Measurements from ENCODE around the gene MSH2.

The MSH2 gene

DNA sequence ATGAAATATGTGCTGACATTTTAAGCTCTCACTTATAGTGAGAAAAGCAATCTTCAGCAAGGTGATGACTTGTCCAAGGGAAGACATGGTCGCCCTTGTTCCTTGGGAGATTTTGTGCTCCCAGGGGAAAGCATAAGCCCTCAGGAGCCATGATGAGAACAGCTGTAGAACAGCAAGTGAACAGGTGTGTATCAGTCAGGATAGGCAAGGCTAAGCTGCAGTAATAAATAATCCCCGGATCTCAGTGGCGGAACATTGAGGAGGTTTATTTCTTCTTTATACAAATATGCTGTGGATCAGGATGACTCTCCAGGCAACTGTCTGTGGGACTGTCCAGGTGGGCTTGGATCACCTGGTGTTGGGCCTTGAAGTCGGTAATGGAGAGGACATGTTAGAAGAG is 103.1 kb downstream of the MSH2 start:
- no peak overlapping the region for H3K27ac Mint-ChIP-seq
- no peak for DNase-seq
- peaks cover 33% of the 10 kb centered on the region for H3K4me1 Mint-ChIP-seq
- H3K9me3 Mint-ChIP-seq, result peaks cover 16 to 37% of the 10 kb centered on the region in 2 donors
- H3K27me3 Mint-ChIP-seq, result no peaks in the 10 kb centered on the region
- ATAC-seq, result no peak
- no peak overlapping the region for H3K4me3 Mint-ChIP-seq

DNA sequence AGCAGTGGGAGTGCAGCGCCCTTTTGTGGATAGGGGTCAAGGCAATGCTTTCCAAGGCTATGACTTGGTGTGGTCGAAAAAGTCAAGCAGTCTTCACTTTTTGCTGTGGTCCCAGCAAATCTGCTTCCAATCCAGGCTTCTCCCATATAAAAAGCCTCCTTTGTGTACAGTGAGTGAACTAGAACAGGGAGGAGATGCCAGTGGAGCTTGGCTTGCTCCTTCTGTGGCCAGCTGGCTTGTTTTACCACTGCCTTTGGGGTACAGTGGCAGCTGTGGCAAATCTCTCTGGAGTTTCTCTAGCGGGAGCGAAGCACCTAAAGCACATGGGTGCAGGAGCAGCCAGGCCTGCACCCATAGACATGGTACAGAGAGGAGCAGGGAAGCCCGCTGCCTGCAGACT is 103.5 kb downstream of the MSH2 start:
- no peak for DNase-seq
- Mint-ChIP-seq H3K27me3 (no peaks in the 10 kb centered on the region), H3K27ac (no peak overlapping the region), H3K4me1 (peaks cover 29% of the 10 kb centered on the region), H3K9me3 (peaks cover 16 to 37% of the 10 kb centered on the region in 2 donors), H3K4me3 (no peak overlapping the region)
- no peak for ATAC-seq

DNA sequence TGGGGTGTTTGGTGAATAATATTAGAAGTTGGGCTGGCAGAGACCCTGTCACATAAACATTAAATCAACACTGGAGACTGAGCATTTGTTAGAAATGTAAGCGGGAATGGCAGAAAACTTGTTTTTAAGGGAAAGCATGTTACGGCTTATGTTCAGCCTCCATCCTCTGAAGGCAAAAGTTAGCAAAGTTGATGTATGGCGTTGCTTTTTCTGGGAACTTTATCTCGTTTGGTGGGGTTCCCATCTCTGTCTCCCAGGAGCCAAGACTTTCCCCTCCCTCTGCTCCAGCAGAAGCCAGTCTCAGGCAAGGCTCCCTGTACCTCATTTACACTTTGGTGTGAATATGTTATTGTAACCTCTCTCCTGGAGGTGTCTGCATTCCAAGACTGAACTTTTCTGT is 105.1 kb downstream of the MSH2 start:
- DNase-seq (no peak), ATAC-seq (no peak)
- peaks cover 14% of the 10 kb centered on the region for H3K4me1 Mint-ChIP-seq
- no peaks in the 10 kb centered on the region for H3K27me3 Mint-ChIP-seq
- H3K9me3 Mint-ChIP-seq, result peaks cover 16 to 37% of the 10 kb centered on the region in 2 donors
- no peak overlapping the region for H3K4me3 Mint-ChIP-seq
- H3K27ac Mint-ChIP-seq, result no peak overlapping the region

DNA sequence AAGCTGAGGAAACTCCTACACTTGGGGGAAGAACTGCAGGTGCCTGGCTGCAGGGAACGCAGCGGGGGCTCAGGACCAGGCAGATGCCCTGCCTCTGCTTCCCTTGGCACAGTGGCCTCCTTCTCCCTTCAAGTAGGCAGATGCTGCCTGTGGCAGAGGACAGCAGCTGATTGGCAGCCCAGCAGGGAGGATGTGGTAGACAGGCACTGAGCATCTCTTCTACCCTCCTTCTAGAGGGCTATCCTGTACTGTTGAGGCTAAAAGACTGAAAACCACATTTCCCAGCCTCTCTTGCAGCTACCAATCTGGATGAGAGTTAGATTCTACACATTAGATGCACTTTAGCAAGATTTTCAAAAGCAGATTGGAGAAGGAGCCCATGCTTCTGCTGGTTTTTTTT is 105.7 kb downstream of the MSH2 start:
- peak; percentile 47 for ATAC-seq
- Mint-ChIP-seq H3K4me1 (peaks cover 14% of the 10 kb centered on the region), H3K27ac (no peak overlapping the region)

DNA sequence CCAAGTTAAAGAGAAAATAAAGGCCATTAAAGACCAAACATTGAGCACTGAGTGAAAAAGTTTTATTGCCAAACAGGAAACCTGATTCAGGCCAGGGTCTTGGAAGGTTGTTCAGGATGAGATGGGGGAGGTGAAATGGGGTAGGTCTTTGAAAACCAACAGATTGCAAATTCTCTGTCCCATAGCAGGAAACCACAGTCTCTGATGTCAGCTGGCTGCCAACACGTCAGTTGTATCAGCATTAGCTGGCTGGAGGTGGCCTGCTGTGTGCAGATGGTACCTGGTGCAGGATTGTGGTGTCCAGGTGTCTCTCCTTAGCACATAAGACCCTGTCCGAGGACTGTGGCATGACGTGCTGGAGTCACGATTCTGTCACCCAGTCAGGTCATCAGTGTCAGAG is 106.3 kb downstream of the MSH2 start:
- DNase-seq (no peak), ATAC-seq (peak; percentile 37)
- Mint-ChIP-seq H3K27me3 (no peaks in the 10 kb centered on the region), H3K27ac (no peak overlapping the region), H3K4me3 (no peak overlapping the region), H3K4me1 (peaks cover 11% of the 10 kb centered on the region), H3K9me3 (peaks cover 15 to 30% of the 10 kb centered on the region in 2 donors)

More for the DNA sequence above, 105.7 kb downstream of the MSH2 start:
- Mint-ChIP-seq H3K9me3 (peaks cover 16 to 36% of the 10 kb centered on the region in 2 donors), H3K4me3 (no peak overlapping the region), H3K27me3 (no peaks in the 10 kb centered on the region)
- no peak for DNase-seq

DNA sequence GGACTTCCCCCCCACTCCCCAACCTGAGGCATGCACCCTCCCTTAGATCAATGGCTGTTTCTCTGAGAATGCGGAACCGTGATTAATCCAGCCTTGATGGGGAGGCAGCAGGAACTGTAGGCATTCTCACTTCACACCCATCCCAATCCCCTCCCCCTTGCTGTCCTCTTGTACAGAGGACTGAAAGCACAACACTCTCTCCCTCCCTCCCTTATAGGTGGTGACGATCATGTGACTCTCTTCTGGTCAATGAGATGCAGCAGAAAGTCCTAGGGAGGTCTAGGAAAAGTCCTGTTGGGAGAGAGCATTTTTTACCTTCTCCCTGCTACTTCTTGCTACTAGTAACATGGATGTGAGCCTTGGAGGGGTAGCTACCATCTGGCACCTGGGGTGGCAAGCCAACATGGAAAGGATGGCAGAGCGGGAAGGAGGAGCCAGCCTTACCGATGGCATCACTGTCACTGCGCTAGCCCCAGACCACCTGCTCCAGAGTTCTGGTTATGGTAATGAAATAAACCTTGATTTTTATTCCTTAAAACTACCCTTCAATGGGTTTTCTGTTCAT is 106.9 kb downstream of the MSH2 start:
- H3K9me3 Mint-ChIP-seq, result peaks cover 8 to 24% of the 10 kb centered on the region in 2 donors
- peaks cover 6% of the 10 kb centered on the region for H3K4me1 Mint-ChIP-seq
- H3K27me3 Mint-ChIP-seq, result no peaks in the 10 kb centered on the region
- DNase-seq (no peak), ATAC-seq (no peak)
- H3K4me3 Mint-ChIP-seq, result no peak overlapping the region
- H3K27ac Mint-ChIP-seq, result no peak overlapping the region

DNA sequence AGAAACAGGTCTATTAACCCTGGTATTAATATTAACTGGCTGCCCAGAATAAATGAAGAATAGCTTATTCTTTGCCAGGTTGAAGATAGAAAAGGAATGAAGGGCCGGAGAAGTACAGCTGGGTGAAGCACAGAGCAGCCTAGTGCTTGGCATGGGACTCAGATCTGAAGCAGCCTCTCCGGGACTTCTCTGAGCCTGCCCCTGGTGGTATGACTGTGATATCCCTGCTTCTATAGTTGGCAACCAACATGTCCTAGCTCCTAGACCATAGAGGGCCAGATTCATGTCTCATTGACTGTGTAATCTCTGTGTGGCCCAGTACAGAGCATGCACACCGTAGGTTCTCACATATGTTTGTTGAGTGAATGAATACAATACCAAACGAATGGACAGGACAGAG is 107.8 kb downstream of the MSH2 start:
- Mint-ChIP-seq H3K27me3 (no peaks in the 10 kb centered on the region), H3K4me1 (peaks cover 6% of the 10 kb centered on the region), H3K4me3 (no peak overlapping the region), H3K27ac (no peak overlapping the region), H3K9me3 (peaks cover under 1 to 15% of the 10 kb centered on the region in 2 donors)
- ATAC-seq, result no peak
- DNase-seq, result no peak

DNA sequence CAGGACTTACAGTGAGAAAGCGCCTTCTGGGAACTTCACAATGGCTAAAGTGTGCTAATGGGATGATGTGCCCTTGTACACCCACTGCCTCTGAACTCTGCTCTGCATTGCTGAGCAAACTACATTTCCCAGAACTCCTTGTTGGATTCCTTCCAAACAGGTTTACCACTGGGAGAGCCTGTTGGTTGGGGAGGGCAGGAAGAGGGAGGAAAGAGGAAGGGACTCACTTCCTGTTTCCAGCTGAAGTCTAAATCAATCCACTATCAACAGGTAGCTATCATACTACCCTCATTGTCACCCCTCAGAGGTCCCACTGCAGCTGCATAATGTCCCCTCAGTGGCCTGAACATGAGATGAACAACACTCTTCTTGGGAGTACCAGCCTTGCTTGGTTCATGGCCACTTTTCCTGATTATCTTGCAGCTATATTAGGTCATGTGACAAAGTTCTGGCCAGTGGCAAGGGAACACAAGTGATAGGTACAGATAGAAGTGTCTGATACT is 109.7 kb downstream of the MSH2 start:
- H3K4me3 Mint-ChIP-seq, result no peak overlapping the region
- peaks cover 0 to 8% of the 10 kb centered on the region in 2 donors for H3K9me3 Mint-ChIP-seq
- peaks cover 6% of the 10 kb centered on the region for H3K4me1 Mint-ChIP-seq
- no peaks in the 10 kb centered on the region for H3K27me3 Mint-ChIP-seq
- H3K27ac Mint-ChIP-seq, result no peak overlapping the region
- no peak for DNase-seq
- no peak for ATAC-seq

DNA sequence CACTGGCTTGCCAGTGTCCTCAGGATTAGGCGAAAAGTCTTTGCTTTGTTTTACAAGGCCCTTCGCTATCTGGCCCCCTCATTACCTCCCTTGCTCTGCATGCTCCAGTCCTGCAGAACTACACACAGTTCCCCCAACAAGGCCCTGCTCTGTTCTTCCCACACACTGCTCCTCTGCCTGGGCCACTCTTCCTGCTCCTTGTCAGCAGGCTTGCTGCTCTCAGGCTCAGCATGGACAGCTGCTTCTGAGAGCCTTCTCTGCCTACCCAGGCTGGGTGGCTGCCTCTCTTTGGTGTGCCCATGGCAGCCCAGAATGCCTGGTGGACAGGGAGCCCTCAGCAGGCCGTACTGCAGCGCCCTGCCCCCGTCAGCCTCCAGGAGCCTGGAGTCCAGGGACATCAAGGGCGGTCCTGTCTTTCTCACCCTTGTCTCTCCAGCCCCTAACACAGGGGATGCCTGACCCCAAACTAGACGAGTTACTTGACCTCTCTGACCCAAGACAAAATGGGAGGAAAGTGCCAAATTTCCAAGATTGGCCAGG is 111.1 kb downstream of the MSH2 start:
- H3K4me3 Mint-ChIP-seq, result no peak overlapping the region
- no peaks in the 10 kb centered on the region for H3K27me3 Mint-ChIP-seq
- DNase-seq (no peak), ATAC-seq (no peak)
- peaks cover 9% of the 10 kb centered on the region for H3K4me1 Mint-ChIP-seq
- no peak overlapping the region for H3K27ac Mint-ChIP-seq
- H3K9me3 Mint-ChIP-seq, result no peaks in the 10 kb centered on the region

DNA sequence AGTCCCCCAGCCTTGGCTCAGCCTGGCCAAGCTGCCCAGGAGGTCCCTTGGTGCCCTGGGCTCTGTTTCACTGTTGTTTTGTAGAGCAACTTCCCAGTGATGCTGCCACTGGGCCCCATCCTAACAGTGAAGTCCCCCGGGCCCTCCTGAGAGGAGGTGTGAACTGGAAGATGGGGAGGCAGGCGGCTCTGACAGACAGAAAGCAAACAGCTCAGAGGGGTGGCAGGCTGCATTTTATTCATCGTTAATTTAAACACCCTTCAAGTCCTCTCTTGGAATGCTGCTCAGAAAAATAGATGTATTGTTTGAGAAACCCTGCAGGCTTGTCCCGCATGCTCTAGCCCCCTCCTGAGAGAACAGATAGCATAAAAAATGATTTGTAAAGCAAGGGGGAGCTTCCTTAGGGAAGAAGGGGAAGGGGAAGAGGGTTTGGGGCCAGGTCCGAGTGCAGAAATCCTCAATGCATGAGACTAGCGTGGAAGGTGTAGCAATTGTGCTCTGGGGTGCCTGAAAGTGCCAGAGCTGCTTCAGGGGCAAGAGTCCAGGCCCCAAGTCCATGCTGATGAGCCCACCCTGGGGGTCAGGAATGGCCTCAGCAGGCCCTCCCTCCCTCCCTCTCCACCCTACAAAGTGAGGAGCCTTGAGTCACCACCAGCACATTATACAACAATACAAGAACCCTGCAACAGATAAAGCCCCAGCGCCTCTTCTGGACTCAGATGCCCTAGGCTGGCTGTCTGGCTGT is 113.6 kb downstream of the MSH2 start:
- H3K9me3 Mint-ChIP-seq, result no peaks in the 10 kb centered on the region

DNA sequence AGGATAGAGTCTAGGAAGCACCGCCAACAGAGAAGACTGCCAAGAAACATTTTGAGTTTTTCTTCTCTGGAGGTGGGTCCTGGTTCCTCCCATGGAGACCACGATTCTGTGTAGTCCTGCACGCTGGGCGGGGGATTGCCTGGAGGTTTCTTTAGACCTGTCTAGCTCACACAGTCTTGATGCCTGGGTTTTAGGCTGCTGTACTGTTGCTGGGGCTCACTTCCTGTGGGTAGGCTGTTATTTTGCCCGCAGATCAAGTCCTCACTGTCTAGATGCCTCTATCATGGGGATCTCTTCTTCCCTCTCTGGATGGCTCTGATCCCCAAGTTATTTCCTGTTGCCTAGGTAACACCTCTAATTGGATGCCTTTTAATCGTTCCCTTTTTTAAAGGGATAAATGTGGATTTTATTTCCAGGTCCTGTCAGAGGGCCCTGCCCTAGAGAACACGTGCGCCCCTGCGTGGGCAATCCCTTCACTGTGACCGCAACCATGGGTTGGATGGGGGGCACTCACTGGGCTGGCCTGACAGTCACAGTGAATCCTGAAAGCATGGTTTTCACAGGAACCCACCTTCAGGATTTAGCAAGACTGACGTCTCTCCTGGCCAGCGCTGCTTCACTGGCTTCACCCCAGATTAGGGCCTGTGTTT is 115.7 kb downstream of the MSH2 start:
- Mint-ChIP-seq H3K4me3 (no peak overlapping the region), H3K4me1 (peaks cover 27% of the 10 kb centered on the region), H3K27me3 (no peaks in the 10 kb centered on the region), H3K27ac (no peak overlapping the region), H3K9me3 (no peaks in the 10 kb centered on the region)
- no peak for DNase-seq
- no peak for ATAC-seq

More for the DNA sequence above, 113.6 kb downstream of the MSH2 start:
- H3K4me3 Mint-ChIP-seq, result no peak overlapping the region
- ATAC-seq (no peak), DNase-seq (no peak)
- no peak overlapping the region for H3K27ac Mint-ChIP-seq
- peaks cover 26% of the 10 kb centered on the region for H3K4me1 Mint-ChIP-seq
- H3K27me3 Mint-ChIP-seq, result no peaks in the 10 kb centered on the region

DNA sequence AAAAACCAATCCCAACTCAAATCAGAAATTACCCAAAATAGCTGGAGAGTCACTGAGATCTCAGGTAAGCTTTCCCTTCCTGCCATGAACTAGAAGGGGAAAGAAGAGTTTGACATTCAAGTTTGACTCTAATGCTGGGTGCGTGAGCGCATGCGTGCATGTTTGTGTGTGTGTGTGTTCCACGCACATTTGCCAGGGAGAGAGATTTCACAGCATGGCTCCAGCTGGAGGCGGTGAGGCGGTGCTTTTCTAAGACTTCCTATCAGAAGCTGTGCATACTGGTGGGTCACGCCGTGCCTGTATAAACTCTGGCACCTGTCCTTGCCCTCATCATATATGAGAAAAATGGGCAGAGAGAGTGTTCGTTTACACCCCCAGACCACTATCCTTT is 116.2 kb downstream of the MSH2 start:
- ATAC-seq, result no peak
- no peak for DNase-seq
- H3K4me1 Mint-ChIP-seq, result peaks cover 27% of the 10 kb centered on the region
- H3K27me3 Mint-ChIP-seq, result no peaks in the 10 kb centered on the region
- H3K27ac Mint-ChIP-seq, result no peak overlapping the region
- H3K4me3 Mint-ChIP-seq, result peak overlapping the region in 1 of 2 donors; percentile 97
- no peaks in the 10 kb centered on the region for H3K9me3 Mint-ChIP-seq

DNA sequence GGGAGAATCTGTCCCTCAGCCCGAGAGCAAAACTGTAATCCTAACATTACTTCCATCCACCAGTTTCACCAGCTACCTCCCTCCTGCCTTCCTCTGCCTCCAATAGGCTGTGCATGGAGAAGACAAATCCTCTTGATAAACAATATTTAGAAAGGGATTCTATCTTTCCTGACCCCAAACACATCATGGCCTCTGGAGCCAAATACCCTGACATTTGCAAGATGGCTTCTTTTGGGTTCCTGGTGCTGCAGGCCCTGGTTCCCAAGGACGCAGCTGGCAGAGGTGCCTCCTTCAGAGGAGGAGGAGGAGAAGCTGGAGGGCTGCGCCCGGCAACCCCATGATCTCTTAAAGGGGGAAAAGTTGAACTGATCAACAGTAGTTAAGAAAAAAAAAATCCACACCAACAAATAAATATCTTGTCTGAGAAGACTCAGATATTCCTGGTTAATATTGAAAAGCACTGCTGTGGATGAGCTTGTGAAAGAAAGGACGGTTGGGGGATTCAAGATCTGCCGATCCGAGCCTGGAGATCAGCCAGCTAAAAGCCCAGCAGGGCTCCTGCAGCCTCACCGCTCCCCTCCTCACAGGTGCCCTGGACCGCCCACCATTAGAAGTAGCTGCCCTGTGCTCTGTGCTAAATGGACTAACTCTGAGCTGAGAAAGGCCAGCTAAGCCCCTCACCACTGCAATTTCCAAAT is 116.8 kb downstream of the MSH2 start:
- no peaks in the 10 kb centered on the region for H3K27me3 Mint-ChIP-seq
- H3K27ac Mint-ChIP-seq, result peak overlapping the region; percentile 54 to 61
- no peaks in the 10 kb centered on the region for H3K9me3 Mint-ChIP-seq
- ATAC-seq (no peak), DNase-seq (no peak)
- H3K4me3 Mint-ChIP-seq, result peak overlapping the region; percentile 93 to 97
- H3K4me1 Mint-ChIP-seq, result peaks cover 27% of the 10 kb centered on the region

DNA sequence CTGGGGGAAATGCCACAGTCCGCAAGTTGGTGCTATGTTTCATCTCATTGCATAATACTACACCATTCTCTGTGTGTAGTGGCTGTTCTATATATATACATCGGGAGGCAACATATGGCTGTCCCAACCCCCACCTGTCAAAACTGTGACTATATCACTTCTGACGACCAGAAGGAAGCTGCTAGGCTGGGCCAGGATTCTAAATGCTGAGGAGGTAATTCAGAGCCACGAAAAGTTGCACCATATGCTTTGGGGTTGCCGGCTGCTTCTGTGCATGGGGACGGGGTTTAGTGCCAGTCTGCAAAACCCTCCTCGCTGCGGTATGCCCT is 117.3 kb downstream of the MSH2 start:
- Mint-ChIP-seq H3K27ac (peak overlapping the region; percentile 61 to 67), H3K27me3 (no peaks in the 10 kb centered on the region), H3K4me3 (peak overlapping the region; percentile 93 to 97), H3K9me3 (no peaks in the 10 kb centered on the region), H3K4me1 (peaks cover 27% of the 10 kb centered on the region)
- ATAC-seq (no peak), DNase-seq (peak in 1 of 2 donors; percentile 15)

DNA sequence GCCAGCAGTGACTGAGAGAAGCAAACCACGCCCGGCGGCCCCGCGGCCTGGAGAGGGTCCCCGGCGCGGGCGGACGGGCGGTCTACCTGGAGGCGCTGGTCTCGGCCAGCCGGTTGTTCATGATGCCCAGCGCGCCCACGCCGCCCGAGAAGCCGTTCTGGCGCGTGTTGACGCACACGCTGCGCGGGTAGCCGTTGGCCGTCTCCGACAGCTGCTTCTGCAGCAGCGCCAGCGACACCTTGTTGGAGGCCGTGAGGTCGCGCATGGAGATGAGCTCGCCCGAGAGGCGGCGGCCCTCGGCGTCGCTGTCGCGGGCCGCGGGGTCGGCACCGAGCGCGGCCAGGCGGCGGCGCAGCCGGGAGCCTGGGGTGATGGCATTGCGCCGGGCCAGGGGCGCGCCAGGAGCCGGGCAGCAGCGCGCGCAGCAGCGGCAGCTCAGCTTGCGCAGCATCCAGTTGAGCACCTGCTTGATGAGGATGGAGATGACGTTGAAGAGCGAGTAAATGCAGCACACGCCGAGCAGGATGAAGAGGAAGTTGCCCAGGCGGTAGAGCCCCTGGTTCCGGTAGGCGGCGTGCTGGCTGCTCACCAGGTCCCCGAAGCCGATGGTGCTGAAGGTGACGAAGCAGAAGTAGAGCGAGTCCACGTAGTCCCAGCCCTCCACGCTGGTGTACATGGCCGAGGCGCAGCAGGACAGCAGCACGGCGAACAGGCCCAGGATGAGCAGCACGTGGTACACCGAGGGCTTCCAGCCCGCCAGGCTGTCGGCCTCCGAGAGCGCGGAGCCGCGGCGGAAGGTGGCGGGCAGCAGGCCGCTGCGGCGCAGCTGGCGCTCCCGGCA is 118.1 kb downstream of the MSH2 start:
- Mint-ChIP-seq H3K27ac (peak overlapping the region; percentile 95 to 97), H3K27me3 (no peaks in the 10 kb centered on the region), H3K4me3 (peak overlapping the region; percentile 93 to 97), H3K9me3 (no peaks in the 10 kb centered on the region), H3K4me1 (peaks cover 27% of the 10 kb centered on the region)
- DNase-seq (peak; percentile 79 to 84), ATAC-seq (peak; percentile 91)
